K562 (cell line): ENCODE measurements around the gene ACTN4. TPM values are rescaled to one million over a fixed set of nuclear protein-coding genes. Genes with fewer than 3 reads are reported as not detected.

Experiments
- CXXC5 ChIP-seq: fragments of 250-450 bp; sonication (Bioruptor Pico); IDR thresholded peaks from 2 replicates; pipeline ENCODE4 v1.8.0; 2022; ENCODE audit warnings: inconsistent platforms, mild to moderate bottlenecking, moderate library complexity
- ZNF197 ChIP-seq: fragments of 200-800 bp; sonication (Bioruptor generic); IDR thresholded peaks from 2 replicates; pipeline ENCODE4 v1.6.1; 2016; ENCODE audit warnings: low read depth, missing genetic modification characterization, missing compliant biosample characterization
- polyA plus RNA-seq, 8 experiments: library from polyadenylated mRNA; depleted of rRNA in 4 of 8; stranded (reverse) in 5 of 8; unstranded in 3 of 8; fragments of >200 nt; fragmentation: Nextera tagmentation in 2 of 8; fragmentation: Illumina TruSeq in 1 of 8; extraction: Ambion mirVana in 2 of 8; extraction: Trizol in 1 of 8; gene quantifications; 2 replicates each; pipeline versions ENCODE4 v1.2.1 to v1.2.3, GENCODE V29; 2011 to 2014; ENCODE audit warnings: inconsistent platforms in 1 of 8, missing spikeins in 1 of 8
- total RNA-seq, 7 experiments: library from RNA; depleted of rRNA in 6 of 7; stranded (reverse); fragments of >200 nt in 6 of 7; fragmentation: Illumina TruSeq in 2 of 7; extraction: Trizol in 2 of 7; gene quantifications; 2 replicates each; pipeline versions ENCODE4 v1.2.1 to v1.2.3, GENCODE V29; 2011 to 2021; ENCODE audit warnings: low replicate concordance in 1 of 7
- TF ChIP-seq, protein P1 (sequence below): fragments of 450-650 bp; IDR thresholded peaks from 2 replicates; pipeline ENCODE4 v1.6.1; 2016; ENCODE audit warnings: mild to moderate bottlenecking, moderate library complexity
- TF ChIP-seq, protein P2 (sequence below), 2 experiments: fragments of 450-650 bp; formaldehyde crosslinking in 1 of 2; IDR thresholded peaks; 2 replicates each; pipeline versions ENCODE4 v1.4.0 to v1.6.1; 2014 to 2020; ENCODE audit warnings: mild to moderate bottlenecking in 2 of 2, borderline replicate concordance in 1 of 2, low read depth in 1 of 2

Gene ACTN4
- total and polyA plus RNA-seq, 9 of the 15 experiments (the other 6 are each of a cell fraction or from before 2014, with no cell fraction given): 3.1 to 385 (median 125) TPM

DNA sequence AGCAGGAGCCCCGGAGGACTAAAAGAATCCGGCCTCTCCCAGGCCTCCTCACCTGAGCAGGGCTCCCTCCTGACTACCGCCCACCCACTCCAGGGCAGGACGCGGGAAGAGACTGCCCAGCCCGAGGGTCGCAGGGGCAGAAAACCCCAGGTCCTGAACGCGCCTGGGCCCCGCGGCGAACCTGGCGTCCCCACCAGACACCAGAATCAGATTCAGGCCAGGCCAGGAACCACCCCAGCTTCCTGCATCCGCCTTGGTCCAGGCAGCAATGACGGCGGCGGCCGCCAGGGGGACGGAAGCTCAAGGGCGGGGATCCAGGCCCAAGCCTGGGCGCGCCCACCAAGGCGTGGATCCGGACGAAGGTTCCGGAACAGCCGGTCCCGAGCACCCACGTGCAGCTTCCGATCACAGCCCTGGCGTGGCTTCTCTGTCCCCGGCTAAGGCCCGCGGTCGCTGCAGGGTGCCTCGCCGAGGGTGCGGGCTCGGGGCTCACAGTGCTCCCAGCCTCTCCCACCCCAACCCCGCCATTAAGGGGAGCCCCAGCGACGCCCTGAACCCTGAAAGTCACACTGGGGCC, 122.3 kb downstream of the ACTN4 start (continued):
- TF ChIP-seq, protein P1, sequence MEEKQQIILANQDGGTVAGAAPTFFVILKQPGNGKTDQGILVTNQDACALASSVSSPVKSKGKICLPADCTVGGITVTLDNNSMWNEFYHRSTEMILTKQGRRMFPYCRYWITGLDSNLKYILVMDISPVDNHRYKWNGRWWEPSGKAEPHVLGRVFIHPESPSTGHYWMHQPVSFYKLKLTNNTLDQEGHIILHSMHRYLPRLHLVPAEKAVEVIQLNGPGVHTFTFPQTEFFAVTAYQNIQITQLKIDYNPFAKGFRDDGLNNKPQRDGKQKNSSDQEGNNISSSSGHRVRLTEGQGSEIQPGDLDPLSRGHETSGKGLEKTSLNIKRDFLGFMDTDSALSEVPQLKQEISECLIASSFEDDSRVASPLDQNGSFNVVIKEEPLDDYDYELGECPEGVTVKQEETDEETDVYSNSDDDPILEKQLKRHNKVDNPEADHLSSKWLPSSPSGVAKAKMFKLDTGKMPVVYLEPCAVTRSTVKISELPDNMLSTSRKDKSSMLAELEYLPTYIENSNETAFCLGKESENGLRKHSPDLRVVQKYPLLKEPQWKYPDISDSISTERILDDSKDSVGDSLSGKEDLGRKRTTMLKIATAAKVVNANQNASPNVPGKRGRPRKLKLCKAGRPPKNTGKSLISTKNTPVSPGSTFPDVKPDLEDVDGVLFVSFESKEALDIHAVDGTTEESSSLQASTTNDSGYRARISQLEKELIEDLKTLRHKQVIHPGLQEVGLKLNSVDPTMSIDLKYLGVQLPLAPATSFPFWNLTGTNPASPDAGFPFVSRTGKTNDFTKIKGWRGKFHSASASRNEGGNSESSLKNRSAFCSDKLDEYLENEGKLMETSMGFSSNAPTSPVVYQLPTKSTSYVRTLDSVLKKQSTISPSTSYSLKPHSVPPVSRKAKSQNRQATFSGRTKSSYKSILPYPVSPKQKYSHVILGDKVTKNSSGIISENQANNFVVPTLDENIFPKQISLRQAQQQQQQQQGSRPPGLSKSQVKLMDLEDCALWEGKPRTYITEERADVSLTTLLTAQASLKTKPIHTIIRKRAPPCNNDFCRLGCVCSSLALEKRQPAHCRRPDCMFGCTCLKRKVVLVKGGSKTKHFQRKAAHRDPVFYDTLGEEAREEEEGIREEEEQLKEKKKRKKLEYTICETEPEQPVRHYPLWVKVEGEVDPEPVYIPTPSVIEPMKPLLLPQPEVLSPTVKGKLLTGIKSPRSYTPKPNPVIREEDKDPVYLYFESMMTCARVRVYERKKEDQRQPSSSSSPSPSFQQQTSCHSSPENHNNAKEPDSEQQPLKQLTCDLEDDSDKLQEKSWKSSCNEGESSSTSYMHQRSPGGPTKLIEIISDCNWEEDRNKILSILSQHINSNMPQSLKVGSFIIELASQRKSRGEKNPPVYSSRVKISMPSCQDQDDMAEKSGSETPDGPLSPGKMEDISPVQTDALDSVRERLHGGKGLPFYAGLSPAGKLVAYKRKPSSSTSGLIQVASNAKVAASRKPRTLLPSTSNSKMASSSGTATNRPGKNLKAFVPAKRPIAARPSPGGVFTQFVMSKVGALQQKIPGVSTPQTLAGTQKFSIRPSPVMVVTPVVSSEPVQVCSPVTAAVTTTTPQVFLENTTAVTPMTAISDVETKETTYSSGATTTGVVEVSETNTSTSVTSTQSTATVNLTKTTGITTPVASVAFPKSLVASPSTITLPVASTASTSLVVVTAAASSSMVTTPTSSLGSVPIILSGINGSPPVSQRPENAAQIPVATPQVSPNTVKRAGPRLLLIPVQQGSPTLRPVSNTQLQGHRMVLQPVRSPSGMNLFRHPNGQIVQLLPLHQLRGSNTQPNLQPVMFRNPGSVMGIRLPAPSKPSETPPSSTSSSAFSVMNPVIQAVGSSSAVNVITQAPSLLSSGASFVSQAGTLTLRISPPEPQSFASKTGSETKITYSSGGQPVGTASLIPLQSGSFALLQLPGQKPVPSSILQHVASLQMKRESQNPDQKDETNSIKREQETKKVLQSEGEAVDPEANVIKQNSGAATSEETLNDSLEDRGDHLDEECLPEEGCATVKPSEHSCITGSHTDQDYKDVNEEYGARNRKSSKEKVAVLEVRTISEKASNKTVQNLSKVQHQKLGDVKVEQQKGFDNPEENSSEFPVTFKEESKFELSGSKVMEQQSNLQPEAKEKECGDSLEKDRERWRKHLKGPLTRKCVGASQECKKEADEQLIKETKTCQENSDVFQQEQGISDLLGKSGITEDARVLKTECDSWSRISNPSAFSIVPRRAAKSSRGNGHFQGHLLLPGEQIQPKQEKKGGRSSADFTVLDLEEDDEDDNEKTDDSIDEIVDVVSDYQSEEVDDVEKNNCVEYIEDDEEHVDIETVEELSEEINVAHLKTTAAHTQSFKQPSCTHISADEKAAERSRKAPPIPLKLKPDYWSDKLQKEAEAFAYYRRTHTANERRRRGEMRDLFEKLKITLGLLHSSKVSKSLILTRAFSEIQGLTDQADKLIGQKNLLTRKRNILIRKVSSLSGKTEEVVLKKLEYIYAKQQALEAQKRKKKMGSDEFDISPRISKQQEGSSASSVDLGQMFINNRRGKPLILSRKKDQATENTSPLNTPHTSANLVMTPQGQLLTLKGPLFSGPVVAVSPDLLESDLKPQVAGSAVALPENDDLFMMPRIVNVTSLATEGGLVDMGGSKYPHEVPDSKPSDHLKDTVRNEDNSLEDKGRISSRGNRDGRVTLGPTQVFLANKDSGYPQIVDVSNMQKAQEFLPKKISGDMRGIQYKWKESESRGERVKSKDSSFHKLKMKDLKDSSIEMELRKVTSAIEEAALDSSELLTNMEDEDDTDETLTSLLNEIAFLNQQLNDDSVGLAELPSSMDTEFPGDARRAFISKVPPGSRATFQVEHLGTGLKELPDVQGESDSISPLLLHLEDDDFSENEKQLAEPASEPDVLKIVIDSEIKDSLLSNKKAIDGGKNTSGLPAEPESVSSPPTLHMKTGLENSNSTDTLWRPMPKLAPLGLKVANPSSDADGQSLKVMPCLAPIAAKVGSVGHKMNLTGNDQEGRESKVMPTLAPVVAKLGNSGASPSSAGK: peak; percentile 24; the same call in 1 of the 2 replicates
- TF ChIP-seq CXXC5 (CRISPR knock-in tag) (no peak), ZNF197 (no peak)
- TF ChIP-seq, protein P2, sequence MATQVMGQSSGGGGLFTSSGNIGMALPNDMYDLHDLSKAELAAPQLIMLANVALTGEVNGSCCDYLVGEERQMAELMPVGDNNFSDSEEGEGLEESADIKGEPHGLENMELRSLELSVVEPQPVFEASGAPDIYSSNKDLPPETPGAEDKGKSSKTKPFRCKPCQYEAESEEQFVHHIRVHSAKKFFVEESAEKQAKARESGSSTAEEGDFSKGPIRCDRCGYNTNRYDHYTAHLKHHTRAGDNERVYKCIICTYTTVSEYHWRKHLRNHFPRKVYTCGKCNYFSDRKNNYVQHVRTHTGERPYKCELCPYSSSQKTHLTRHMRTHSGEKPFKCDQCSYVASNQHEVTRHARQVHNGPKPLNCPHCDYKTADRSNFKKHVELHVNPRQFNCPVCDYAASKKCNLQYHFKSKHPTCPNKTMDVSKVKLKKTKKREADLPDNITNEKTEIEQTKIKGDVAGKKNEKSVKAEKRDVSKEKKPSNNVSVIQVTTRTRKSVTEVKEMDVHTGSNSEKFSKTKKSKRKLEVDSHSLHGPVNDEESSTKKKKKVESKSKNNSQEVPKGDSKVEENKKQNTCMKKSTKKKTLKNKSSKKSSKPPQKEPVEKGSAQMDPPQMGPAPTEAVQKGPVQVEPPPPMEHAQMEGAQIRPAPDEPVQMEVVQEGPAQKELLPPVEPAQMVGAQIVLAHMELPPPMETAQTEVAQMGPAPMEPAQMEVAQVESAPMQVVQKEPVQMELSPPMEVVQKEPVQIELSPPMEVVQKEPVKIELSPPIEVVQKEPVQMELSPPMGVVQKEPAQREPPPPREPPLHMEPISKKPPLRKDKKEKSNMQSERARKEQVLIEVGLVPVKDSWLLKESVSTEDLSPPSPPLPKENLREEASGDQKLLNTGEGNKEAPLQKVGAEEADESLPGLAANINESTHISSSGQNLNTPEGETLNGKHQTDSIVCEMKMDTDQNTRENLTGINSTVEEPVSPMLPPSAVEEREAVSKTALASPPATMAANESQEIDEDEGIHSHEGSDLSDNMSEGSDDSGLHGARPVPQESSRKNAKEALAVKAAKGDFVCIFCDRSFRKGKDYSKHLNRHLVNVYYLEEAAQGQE (IDR thresholded peaks at IDR 0.05; ENCODE audit: borderline replicate concordance): peak; percentile 30; the same call in 1 of the 2 replicates
- TF ChIP-seq, protein P2 (CRISPR knock-in tag; IDR thresholded peaks at IDR 0.05; ENCODE audit: low read depth): no peak
